Esophagus muscularis mucosa (tissue), 4 donors: ENCODE results near the gene PHF13.

Experiments used
- CTCF ChIP-seq, 3 experiments: fragments of 200-600 bp in 2 of 3; fragments of 450-650 bp in 1 of 3; sonication (generic) in 2 of 3; IDR thresholded peaks; one replicate each; pipeline ENCODE4 v1.5.1; 2017 to 2019; ENCODE audit warnings: antibody characterized with exemption in 3 of 3, mild to moderate bottlenecking in 2 of 3, moderate library complexity in 1 of 3
- EP300 ChIP-seq: sonication (generic); formaldehyde crosslinking; IDR thresholded peaks from one replicate; pipeline ENCODE4 v1.6.1; 2017; ENCODE audit warnings: antibody characterized with exemption
- POLR2A ChIP-seq: fragments of 450-650 bp; IDR thresholded peaks from one replicate; pipeline ENCODE4 v1.6.1; 2017; ENCODE audit warnings: antibody characterized with exemption, moderate library complexity, mild to moderate bottlenecking, low read depth
- POLR2AphosphoS5 ChIP-seq, 2 donors: sonication (generic); formaldehyde crosslinking; IDR thresholded peaks; one replicate each; pipeline ENCODE4 v1.6.1; 2017; ENCODE audit warnings: antibody characterized with exemption in 2 of 2

DNA sequence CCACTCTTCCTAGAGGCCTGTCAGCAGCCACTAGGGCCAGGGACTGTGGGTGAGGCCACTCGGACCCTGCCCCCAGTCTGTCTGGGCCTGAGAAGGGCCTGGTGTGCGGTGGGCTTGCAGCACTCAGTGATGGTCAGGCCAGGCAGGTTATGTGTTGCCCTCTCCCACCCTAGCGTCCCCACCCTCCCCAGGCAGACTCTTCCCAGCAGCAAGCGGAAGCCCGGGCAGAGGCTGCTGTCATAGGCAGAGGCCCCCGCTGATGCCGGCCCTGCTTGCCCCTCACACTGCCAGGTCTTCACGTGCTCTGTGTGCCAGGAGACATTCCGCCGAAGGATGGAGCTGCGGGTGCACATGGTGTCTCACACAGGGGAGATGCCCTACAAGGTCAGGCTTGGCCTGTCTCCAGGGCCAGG is 27.1 kb upstream of the PHF13 start:
- no peak for TF ChIP-seq CTCF (IDR thresholded peaks at IDR 0.05)
- TF ChIP-seq POLR2A = no peak
- no peak for TF ChIP-seq EP300
- no peak for TF ChIP-seq POLR2AphosphoS5 (IDR thresholded peaks at IDR 0.05)
